HCT116 (cell line): ENCODE measurements around the gene BTLA. TPM values are rescaled to one million over a fixed set of nuclear protein-coding genes. Genes with fewer than 3 reads are reported as not detected.

Experiments used
- ATAC-seq: fragments of 200-7000 bp; cut with Tn5 transposase; 2 replicates; pipeline ENCODE4 v1.9.1; 2020; ENCODE audit warnings: mild to moderate bottlenecking, moderate library complexity
- BruUV-seq: library from RNA; stranded (reverse); fragments of 400-500 nt; replicated peaks from 2 replicates; lab custom pipeline; 2021; lab: Mats Ljungman, UMichigan
- CTCF ChIA-PET: fragments of 300-600 bp; sonication (Branson Sonifier 250); formaldehyde crosslinking; loops from one replicate; lab custom pipeline; 2021; ENCODE audit warnings: antibody characterized with exemption; lab: Charles Lee
- POLR2A ChIA-PET: fragments of 300-600, 350-600 bp; sonication (Branson Sonifier 250); formaldehyde crosslinking; loops from one replicate; lab custom pipeline; 2021; ENCODE audit warnings: antibody characterized with exemption; lab: Charles Lee
- RAD21 ChIA-PET, 2 experiments: fragments of 300-600 bp; sonication (Branson Sonifier 250); formaldehyde crosslinking; loops; one replicate each; lab custom pipeline; 2023; ENCODE audit warnings: low total read pairs in 2 of 2; ENCODE audit not compliant: uncharacterized antibody in 2 of 2, unreplicated experiment in 2 of 2, low non-redundant PET in 1 of 2; lab: Charles Lee
- DNase-seq: peaks from one replicate; pipeline ENCODE4 v3.0.0-alpha.2; 2010; ENCODE audit warnings: low read depth, low spot score
- H2AFZ ChIP-seq: fragments of 200-600 bp; shearing (Covaris generic), sonication (generic); 2 replicates; pipeline ENCODE4 v1.6.1; 2017; ENCODE audit warnings: low read depth, mixed run types, mixed read lengths, antibody characterized with exemption, low read length; ENCODE audit not compliant: poor library complexity, severe bottlenecking
- H3K27ac ChIP-seq: 2 replicates; pipeline ENCODE4 v1.5.1; 2012; ENCODE audit warnings: low read depth, low read length
- H3K27me3 ChIP-seq: fragments of 200-600 bp; sonication (generic); 2 replicates; pipeline ENCODE4 v1.6.1; 2016; ENCODE audit warnings: mixed run types, low read length, mixed read lengths; ENCODE audit not compliant: insufficient read depth
- H3K36me3 ChIP-seq, 2 experiments: fragments of 200-500 bp in 1 of 2; fragments of 200-600 bp in 1 of 2; sonication (Bioruptor generic) in 1 of 2; sonication (generic) in 1 of 2; 2 replicates each; pipeline versions ENCODE4 v1.5.1 to v1.6.1; 2014 to 2016; ENCODE audit warnings: low read length in 2 of 2, inconsistent platforms in 1 of 2, mixed read lengths in 1 of 2, mixed run types in 1 of 2; ENCODE audit not compliant: insufficient read depth in 2 of 2, control insufficient read depth in 1 of 2
- H3K4me1 ChIP-seq, 2 experiments: fragments of 200-600 bp in 1 of 2; sonication (generic) in 1 of 2; 2 replicates each; pipeline versions ENCODE4 v1.5.1 to v1.6.1; 2012 to 2017; ENCODE audit warnings: low read length in 2 of 2, inconsistent platforms in 1 of 2, mild to moderate bottlenecking in 1 of 2, mixed read lengths in 1 of 2, mixed run types in 1 of 2, moderate library complexity in 1 of 2; ENCODE audit not compliant: insufficient read depth in 2 of 2, control insufficient read depth in 1 of 2
- H3K4me2 ChIP-seq: fragments of 200-600 bp; sonication (generic); 2 replicates; pipeline ENCODE4 v1.6.1; 2017; ENCODE audit warnings: mixed run types, low read length, mixed read lengths
- H3K4me3 ChIP-seq, 2 experiments: fragments of 200-600 bp in 1 of 2; sonication (generic) in 1 of 2; replicated peaks in 1 of 2; 2 replicates each; pipeline ENCODE4 v1.5.1; 2011 to 2016; ENCODE audit warnings: low read length in 2 of 2, control low read depth in 1 of 2, low read depth in 1 of 2, mild to moderate bottlenecking in 1 of 2, mixed read lengths in 1 of 2, mixed run types in 1 of 2
- H3K79me2 ChIP-seq: fragments of 200-600 bp; sonication (generic); 2 replicates; pipeline ENCODE4 v1.6.1; 2017; ENCODE audit warnings: mild to moderate bottlenecking, mixed run types, low read length, moderate library complexity, mixed read lengths; ENCODE audit not compliant: insufficient read depth
- H3K9ac ChIP-seq: fragments of 200-600 bp; sonication (generic); 2 replicates; pipeline ENCODE4 v1.6.1; 2016; ENCODE audit warnings: low read length, mixed read lengths
- H3K9me2 ChIP-seq: fragments of 200-600 bp; sonication (generic), shearing (Covaris generic); 2 replicates; pipeline ENCODE4 v1.6.1; 2017; ENCODE audit warnings: mixed run types, mild to moderate bottlenecking, moderate library complexity; ENCODE audit not compliant: insufficient read depth
- H3K9me3 ChIP-seq, 2 experiments: fragments of 200-500 bp in 1 of 2; fragments of 200-600 bp in 1 of 2; sonication (Bioruptor generic) in 1 of 2; sonication (generic) in 1 of 2; 2 replicates each; pipeline ENCODE4 v1.6.1; 2014 to 2017; ENCODE audit warnings: low read length in 2 of 2, mixed read lengths in 2 of 2, inconsistent platforms in 1 of 2, low read depth in 1 of 2, mild to moderate bottlenecking in 1 of 2, mixed run types in 1 of 2, moderate library complexity in 1 of 2; ENCODE audit not compliant: control insufficient read depth in 1 of 2, insufficient read depth in 1 of 2
- H4K20me1 ChIP-seq: fragments of 200-600 bp; sonication (generic), shearing (Covaris generic); 2 replicates; pipeline ENCODE4 v1.6.1; 2017; ENCODE audit warnings: mixed run types, mild to moderate bottlenecking, moderate library complexity; ENCODE audit not compliant: insufficient read depth
- ATF3 ChIP-seq: IDR thresholded peaks from 2 replicates; pipeline ENCODE4 v1.6.1; 2012
- ELF1 ChIP-seq: IDR thresholded peaks from 2 replicates; pipeline ENCODE4 v1.6.1; 2012; ENCODE audit warnings: low read depth, borderline replicate concordance
- POLR2AphosphoS5 ChIP-seq: IDR thresholded peaks from 2 replicates; pipeline ENCODE4 v1.6.1; 2011; ENCODE audit warnings: mild to moderate bottlenecking, low read depth, low read length, moderate library complexity
- RAD21 ChIP-seq: IDR thresholded peaks from 2 replicates; pipeline ENCODE4 v1.6.1; 2012; ENCODE audit warnings: low read depth, mild to moderate bottlenecking
- REST ChIP-seq: IDR thresholded peaks from 2 replicates; pipeline ENCODE4 v1.6.1; 2012; ENCODE audit warnings: low read depth
- SIN3A ChIP-seq: IDR thresholded peaks from 2 replicates; pipeline ENCODE4 v1.6.1; 2012; ENCODE audit warnings: low read depth
- SP1 ChIP-seq: IDR thresholded peaks from 2 replicates; pipeline ENCODE4 v1.6.1; 2012; ENCODE audit warnings: low read depth
- ZBTB33 ChIP-seq: IDR thresholded peaks from 2 replicates; pipeline ENCODE4 v1.6.1; 2011; ENCODE audit warnings: mild to moderate bottlenecking, low read length, moderate library complexity; ENCODE audit not compliant: insufficient replicate concordance; ENCODE audit errors: extremely low read depth
- ZFX ChIP-seq: fragments of 450-650 bp; IDR thresholded peaks from 2 replicates; pipeline ENCODE4 v1.6.1; 2017
- intact Hi-C: fragments of 100-400 bp; cut with micrococcal nuclease; formaldehyde crosslinking; loops from 2 replicates; pipeline ENCODE4 v1.10.0; 2022
- total RNA-seq: library from RNA; stranded (reverse); gene quantifications from one replicate; pipeline ENCODE4 v1.2.1, GENCODE V29; 2021; ENCODE audit not compliant: unreplicated experiment

The BTLA gene
- total RNA-seq, 1 experiment from 2014 or later: 0.17 TPM

- Histone ChIP-seq H3K9me3 (no peaks in the 10 kb centered on the region), H3K4me1 (peaks cover 0 to 7% of the 10 kb centered on the region in 2 experiments; a peak in 3 of 4 replicates), H3K4me3 (no peak overlapping the region), H3K9ac (no peak overlapping the region), H4K20me1 (no peaks in the 10 kb centered on the region), H3K9me2 (no peaks in the 10 kb centered on the region), H3K36me3 (no peaks in the 10 kb centered on the region), H3K27me3 (no peaks in the 10 kb centered on the region), H3K79me2 (no peaks in the 10 kb centered on the region), H3K27ac (no peak overlapping the region), H3K4me2 (no peak overlapping the region), H2AFZ (no peak overlapping the region)
- ChIA-PET CTCF (no interaction called here), POLR2A (no interaction called here), RAD21 (no interaction called here)
- TF ChIP-seq REST (no peak), SP1 (no peak), POLR2AphosphoS5 (no peak), ZBTB33 (no peak), ZFX (no peak), ATF3 (no peak), SIN3A (no peak), ELF1 (no peak), RAD21 (no peak)
- ATAC-seq (no peak), DNase-seq (no peak)
- intact Hi-C loops: no loop called here
- BruUV-seq: no TSS peak
Observed at GRCh38 chr3:112484352-112484751, 14.9 kb downstream of the BTLA start.
